ENCODE data around the gene RXFP4.
"Not testable (repeated sequence)": the region's sequence is repeated elsewhere in the genome, so short reads cannot be mapped to it uniquely, and the experiment has no call there.

RXFP4 gene

GRCh38 chr1:155940993-155941844 is at the start of gene RXFP4:
Gene RXFP4, plus strand, starts transcription at chr1:155941638. Its CDS starts 72 bp downstream, at chr1:155941710.
- no peak for FAIRE-seq
- no peak for DNase-seq (ENCODE audit: insufficient read length, low spot score)

GRCh38 chr1:155892796-155893195 is 48.6 kb upstream of the RXFP4 start:
- FAIRE-seq (no peak), DNase-seq (ENCODE audit: insufficient read length, low spot score) (no peak)

GRCh38 chr1:155893389-155894142 is 47.9 kb upstream of the RXFP4 start:
- DNase-seq (ENCODE audit: insufficient read length, low spot score): no peak

GRCh38 chr1:155895617-155896016 is 45.8 kb upstream of the RXFP4 start:
- DNase-seq (ENCODE audit: insufficient read length, low spot score); FAIRE-seq: not testable (repeated sequence)

More at GRCh38 chr1:155893389-155894142, 47.9 kb upstream of the RXFP4 start:
- no peak for FAIRE-seq

- not testable (repeated sequence) for FAIRE-seq; DNase-seq (ENCODE audit: insufficient read length, low spot score)
These were observed 45.0 kb upstream of the RXFP4 start for GRCh38 chr1:155896476-155896875.

GRCh38 chr1:155897746-155898145 is 43.7 kb upstream of the RXFP4 start:
- DNase-seq (ENCODE audit: insufficient read length, low spot score): no peak
- no peak for FAIRE-seq

- DNase-seq (ENCODE audit: insufficient read length, low spot score) (no peak), FAIRE-seq (no peak)
These were observed 42.5 kb upstream of the RXFP4 start for GRCh38 chr1:155898888-155899287.

GRCh38 chr1:155899683-155900082 is 41.8 kb upstream of the RXFP4 start:
- FAIRE-seq: no peak

GRCh38 chr1:155900161-155900560 is 41.3 kb upstream of the RXFP4 start:
- DNase-seq (ENCODE audit: insufficient read length, low spot score) (no peak), FAIRE-seq (no peak)

More at GRCh38 chr1:155899683-155900082, 41.8 kb upstream of the RXFP4 start:
- DNase-seq (ENCODE audit: insufficient read length, low spot score): no peak

GRCh38 chr1:155904261-155904660 is 37.2 kb upstream of the RXFP4 start:
- FAIRE-seq: no peak

GRCh38 chr1:155909894-155910293 is 31.5 kb upstream of the RXFP4 start:
- DNase-seq (ENCODE audit: insufficient read length, low spot score) (no peak), FAIRE-seq (no peak)

More at GRCh38 chr1:155904261-155904660, 37.2 kb upstream of the RXFP4 start:
- no peak for DNase-seq (ENCODE audit: insufficient read length, low spot score)

GRCh38 chr1:155910621-155911121 is 30.8 kb upstream of the RXFP4 start:
- FAIRE-seq: peak; percentile 45
- no peak for DNase-seq (ENCODE audit: insufficient read length, low spot score)

- DNase-seq (ENCODE audit: insufficient read length, low spot score): peak; percentile 70
- FAIRE-seq: peak; percentile 95
These were observed 30.0 kb upstream of the RXFP4 start, which contains the start of gene RIT1 for GRCh38 chr1:155911156-155912055. Gene RIT1, minus strand, starts transcription at chr1:155911349. Its CDS starts 588 bp downstream, at chr1:155910761.

GRCh38 chr1:155912056-155912536 is 29.3 kb upstream of the RXFP4 start:
- FAIRE-seq (no peak), DNase-seq (ENCODE audit: insufficient read length, low spot score) (no peak)

- DNase-seq (ENCODE audit: insufficient read length, low spot score) (no peak), FAIRE-seq (no peak)
These were observed 27.3 kb upstream of the RXFP4 start for GRCh38 chr1:155913969-155914757.

- FAIRE-seq (no peak), DNase-seq (ENCODE audit: insufficient read length, low spot score) (no peak)
These were observed 22.8 kb upstream of the RXFP4 start for GRCh38 chr1:155918660-155919059.

GRCh38 chr1:155919801-155920200 is 21.6 kb upstream of the RXFP4 start:
- FAIRE-seq (no peak), DNase-seq (ENCODE audit: insufficient read length, low spot score) (no peak)

GRCh38 chr1:155920717-155921116 is 20.7 kb upstream of the RXFP4 start:
- FAIRE-seq (no peak), DNase-seq (ENCODE audit: insufficient read length, low spot score) (no peak)

GRCh38 chr1:155925506-155925905 is 15.9 kb upstream of the RXFP4 start:
- DNase-seq (ENCODE audit: insufficient read length, low spot score): no peak

More at GRCh38 chr1:155925506-155925905, 15.9 kb upstream of the RXFP4 start:
- FAIRE-seq: no peak
